Measurements from ENCODE around the gene RANBP9. TPM values are rescaled to one million over a fixed set of nuclear protein-coding genes. Genes with fewer than 3 reads are reported as not detected.
A peak's percentile ranks its signal among the peaks of the same experiment; 100 is the strongest.

Gene RANBP9
- total and polyA plus RNA-seq, 9 of the 15 experiments (the other 6 are each of a cell fraction or from before 2014, with no cell fraction given) = 27.5 to 130 (median 61.5) TPM

DNA sequence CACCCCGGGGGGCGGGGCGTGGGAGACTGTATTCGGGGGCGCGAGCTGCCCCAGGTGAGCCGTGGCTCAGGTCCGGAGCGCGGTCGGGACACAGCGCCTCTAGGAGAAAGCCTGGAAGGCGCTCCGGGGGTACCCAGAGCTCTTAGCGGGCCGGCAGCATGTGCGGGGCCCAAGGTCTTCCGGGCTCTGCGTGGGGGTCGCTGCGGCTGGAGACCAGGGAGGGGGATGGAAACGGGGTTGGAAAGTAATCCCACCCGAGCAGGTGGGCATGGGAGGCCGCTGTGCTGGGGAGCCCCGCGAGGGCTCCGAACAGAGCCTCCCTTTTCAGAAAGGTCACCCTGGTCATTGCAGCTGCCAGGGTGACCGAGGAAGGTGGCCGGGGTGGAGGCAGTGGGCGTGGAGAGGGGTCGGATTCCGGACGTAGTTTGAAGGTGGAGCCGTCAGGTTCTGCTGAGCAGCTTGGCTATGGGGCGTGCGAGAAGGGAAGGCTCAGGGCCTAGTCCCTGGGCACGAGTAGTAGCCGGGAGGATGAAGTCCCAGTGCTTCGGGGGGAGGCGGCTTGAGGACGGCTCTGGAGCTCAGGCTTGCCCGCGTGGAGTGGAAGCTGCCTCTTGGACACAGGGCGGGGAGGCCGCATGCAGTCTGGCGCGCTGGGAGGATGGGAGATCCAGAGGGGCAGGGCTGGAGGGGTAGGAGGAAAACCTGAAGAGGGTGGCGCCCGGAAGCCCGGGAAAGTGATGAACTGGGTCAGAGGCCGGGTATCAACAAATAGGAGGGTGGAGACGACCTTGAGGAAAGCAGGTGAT is 136.9 kb downstream of the RANBP9 start, which contains the start of gene SIRT5 (continued):
- TF ChIP-seq NCOA4 (IDR thresholded peaks at IDR 0.05; ENCODE audit: partially characterized antibody) (no peak), KHSRP (IDR thresholded peaks at IDR 0.05) (no peak), VEZF1 (CRISPR knock-in tag; IDR thresholded peaks at IDR 0.05) (peak; percentile 51; the same call in 1 of the 2 replicates), GABPB2 (CRISPR knock-in tag; conservative IDR thresholded peaks at IDR 0.05) (no peak), ILK (tag; IDR thresholded peaks at IDR 0.05; ENCODE audit: borderline replicate concordance, low read depth) (no peak), ZSCAN32 (CRISPR knock-in tag; IDR thresholded peaks at IDR 0.05) (peak; percentile 36; the same call in 1 of the 2 replicates), ZFP30 (CRISPR knock-in tag; IDR thresholded peaks at IDR 0.05; ENCODE audit: borderline replicate concordance) (no peak), ATF6 (CRISPR knock-in tag; IDR thresholded peaks at IDR 0.05) (no peak; the same call in 1 of the 2 replicates), PCBP2 (IDR thresholded peaks at IDR 0.05; ENCODE audit: low read depth, low read length, poor library complexity, severe bottlenecking) (no peak), TFAM (CRISPR knock-in tag; conservative IDR thresholded peaks at IDR 0.05) (no peak), IFI16 (CRISPR knock-in tag; IDR thresholded peaks at IDR 0.05) (no peak), ZFP36 (IDR thresholded peaks at IDR 0.05; ENCODE audit: low read depth, low read length, partially characterized antibody) (no peak), CCNT2 (IDR thresholded peaks at IDR 0.05; ENCODE audit: borderline replicate concordance, extremely low read depth, insufficient read length, low read depth, low read length) (no peak), SNIP1 (IDR thresholded peaks at IDR 0.05; ENCODE audit: low read depth) (no peak), CC2D1A (IDR thresholded peaks at IDR 0.05) (peak; percentile 94), U2AF2 (optimal IDR thresholded peaks at IDR 0.05; ENCODE audit: low read depth, low read length) (no peak), LCOR (CRISPR knock-in tag; IDR thresholded peaks at IDR 0.05) (peak; percentile 96), ZNF24 (IDR thresholded peaks at IDR 0.05) (no peak), CSDE1 (IDR thresholded peaks at IDR 0.05) (no peak)
- TF ChIP-seq, protein P1, sequence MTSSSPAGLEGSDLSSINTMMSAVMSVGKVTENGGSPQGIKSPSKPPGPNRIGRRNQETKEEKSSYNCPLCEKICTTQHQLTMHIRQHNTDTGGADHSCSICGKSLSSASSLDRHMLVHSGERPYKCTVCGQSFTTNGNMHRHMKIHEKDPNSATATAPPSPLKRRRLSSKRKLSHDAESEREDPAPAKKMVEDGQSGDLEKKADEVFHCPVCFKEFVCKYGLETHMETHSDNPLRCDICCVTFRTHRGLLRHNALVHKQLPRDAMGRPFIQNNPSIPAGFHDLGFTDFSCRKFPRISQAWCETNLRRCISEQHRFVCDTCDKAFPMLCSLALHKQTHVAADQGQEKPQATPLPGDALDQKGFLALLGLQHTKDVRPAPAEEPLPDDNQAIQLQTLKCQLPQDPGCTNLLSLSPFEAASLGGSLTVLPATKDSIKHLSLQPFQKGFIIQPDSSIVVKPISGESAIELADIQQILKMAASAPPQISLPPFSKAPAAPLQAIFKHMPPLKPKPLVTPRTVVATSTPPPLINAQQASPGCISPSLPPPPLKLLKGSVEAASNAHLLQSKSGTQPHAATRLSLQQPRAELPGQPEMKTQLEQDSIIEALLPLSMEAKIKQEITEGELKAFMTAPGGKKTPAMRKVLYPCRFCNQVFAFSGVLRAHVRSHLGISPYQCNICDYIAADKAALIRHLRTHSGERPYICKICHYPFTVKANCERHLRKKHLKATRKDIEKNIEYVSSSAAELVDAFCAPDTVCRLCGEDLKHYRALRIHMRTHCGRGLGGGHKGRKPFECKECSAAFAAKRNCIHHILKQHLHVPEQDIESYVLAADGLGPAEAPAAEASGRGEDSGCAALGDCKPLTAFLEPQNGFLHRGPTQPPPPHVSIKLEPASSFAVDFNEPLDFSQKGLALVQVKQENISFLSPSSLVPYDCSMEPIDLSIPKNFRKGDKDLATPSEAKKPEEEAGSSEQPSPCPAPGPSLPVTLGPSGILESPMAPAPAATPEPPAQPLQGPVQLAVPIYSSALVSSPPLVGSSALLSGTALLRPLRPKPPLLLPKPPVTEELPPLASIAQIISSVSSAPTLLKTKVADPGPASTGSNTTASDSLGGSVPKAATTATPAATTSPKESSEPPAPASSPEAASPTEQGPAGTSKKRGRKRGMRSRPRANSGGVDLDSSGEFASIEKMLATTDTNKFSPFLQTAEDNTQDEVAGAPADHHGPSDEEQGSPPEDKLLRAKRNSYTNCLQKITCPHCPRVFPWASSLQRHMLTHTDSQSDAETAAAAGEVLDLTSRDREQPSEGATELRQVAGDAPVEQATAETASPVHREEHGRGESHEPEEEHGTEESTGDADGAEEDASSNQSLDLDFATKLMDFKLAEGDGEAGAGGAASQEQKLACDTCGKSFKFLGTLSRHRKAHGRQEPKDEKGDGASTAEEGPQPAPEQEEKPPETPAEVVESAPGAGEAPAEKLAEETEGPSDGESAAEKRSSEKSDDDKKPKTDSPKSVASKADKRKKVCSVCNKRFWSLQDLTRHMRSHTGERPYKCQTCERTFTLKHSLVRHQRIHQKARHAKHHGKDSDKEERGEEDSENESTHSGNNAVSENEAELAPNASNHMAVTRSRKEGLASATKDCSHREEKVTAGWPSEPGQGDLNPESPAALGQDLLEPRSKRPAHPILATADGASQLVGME (CRISPR knock-in tag; IDR thresholded peaks at IDR 0.05) = no peak

Measured in K562 (cell line).